ENCODE results near the gene IL1RAPL1. TPM values are rescaled to one million over a fixed set of nuclear protein-coding genes. Genes with fewer than 3 reads are reported as not detected.

Gene IL1RAPL1
- total RNA-seq, 1 donor from 2014 or later = 0.16 TPM

DNA sequence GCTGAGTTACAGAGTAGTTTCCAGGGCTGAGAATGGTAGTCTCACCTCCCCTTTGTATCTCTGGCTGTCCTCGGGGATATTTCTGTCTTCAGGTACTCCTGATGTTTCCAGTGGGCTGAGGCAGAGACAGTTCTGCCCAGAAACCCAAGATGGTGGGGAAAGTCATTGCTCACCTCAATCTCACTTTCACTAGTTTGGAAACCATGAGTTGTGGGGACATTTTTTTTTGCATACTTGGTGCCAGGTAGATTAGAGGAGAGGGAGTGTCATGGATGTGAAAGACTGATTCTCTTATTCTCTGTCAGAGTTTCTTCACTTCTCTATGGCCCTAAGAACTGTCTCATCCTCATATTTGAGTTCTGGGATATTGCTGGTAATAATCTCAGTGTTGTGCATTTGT lies 919.5 kb downstream of the IL1RAPL1 start:
- H3K27me3 ChIP-seq (ENCODE audit: insufficient read depth, low read length) = no peaks in the 10 kb centered on the region
- H3K9me3 ChIP-seq (ENCODE audit: insufficient read depth, low read depth, low read length) = no peaks in the 10 kb centered on the region
- H2AFZ ChIP-seq (ENCODE audit: low read depth, low read length) = no peak overlapping the region
- Mint-ChIP-seq H3K36me3 (ENCODE audit: low read depth, unreplicated experiment) (no peaks in the 10 kb centered on the region), H3K27ac (ENCODE audit: unreplicated experiment) (no peak overlapping the region), H3K4me3 (ENCODE audit: unreplicated experiment) (no peak overlapping the region), H3K4me1 (ENCODE audit: low read depth, unreplicated experiment) (no peaks in the 10 kb centered on the region), H3K27me3 (ENCODE audit: low read depth, unreplicated experiment) (no peaks in the 10 kb centered on the region), H3K9me3 (ENCODE audit: unreplicated experiment) (no peaks in the 10 kb centered on the region)
- H3K27ac ChIP-seq (ENCODE audit: low read depth, low read length) = no peak overlapping the region
- no peaks in the 10 kb centered on the region for H3K36me3 ChIP-seq (ENCODE audit: insufficient read depth, low read length)
- no peaks in the 10 kb centered on the region for H3K4me1 ChIP-seq (ENCODE audit: insufficient read depth, low read length)
- FAIRE-seq (peak; percentile 29), DNase-seq (ENCODE audit: low read depth) (no peak)
- no peaks in the 10 kb centered on the region for H4K20me1 ChIP-seq (ENCODE audit: insufficient read depth, low read length)
- H3K9ac ChIP-seq (ENCODE audit: low read length) = no peak overlapping the region
- no peaks in the 10 kb centered on the region for H3K79me2 ChIP-seq (ENCODE audit: insufficient read depth, low read length)
- TF ChIP-seq EZH2 (IDR thresholded peaks at IDR 0.05; ENCODE audit: insufficient read depth, low read length) (no peak), CTCF (IDR thresholded peaks at IDR 0.05; ENCODE audit: insufficient read depth, low read depth, low read length) (no peak)
- no peak overlapping the region for H3K4me2 ChIP-seq (ENCODE audit: low read length)
- H3K4me3 ChIP-seq (ENCODE audit: insufficient read depth, low read depth, low read length) = no peak overlapping the region

GRCh38 chrX:29518100-29518499 lies 930.9 kb downstream of the IL1RAPL1 start:
- Histone ChIP-seq H3K79me2 (ENCODE audit: insufficient read depth, low read length) (no peaks in the 10 kb centered on the region), H4K20me1 (ENCODE audit: insufficient read depth, low read length) (no peaks in the 10 kb centered on the region), H3K27me3 (ENCODE audit: insufficient read depth, low read length) (no peaks in the 10 kb centered on the region), H3K36me3 (ENCODE audit: insufficient read depth, low read length) (no peaks in the 10 kb centered on the region), H3K9ac (ENCODE audit: low read length) (no peak overlapping the region), H3K27ac (ENCODE audit: low read depth, low read length) (no peak overlapping the region), H2AFZ (ENCODE audit: low read depth, low read length) (no peak overlapping the region), H3K4me2 (ENCODE audit: low read length) (no peak overlapping the region), H3K4me1 (ENCODE audit: insufficient read depth, low read length) (no peaks in the 10 kb centered on the region), H3K4me3 (ENCODE audit: insufficient read depth, low read depth, low read length) (no peak overlapping the region), H3K9me3 (ENCODE audit: insufficient read depth, low read depth, low read length) (no peaks in the 10 kb centered on the region)
- H3K36me3 Mint-ChIP-seq (ENCODE audit: low read depth, unreplicated experiment) = no peaks in the 10 kb centered on the region
- DNase-seq (ENCODE audit: low read depth) (no peak), FAIRE-seq (no peak)
- H3K27me3 Mint-ChIP-seq (ENCODE audit: low read depth, unreplicated experiment) = no peaks in the 10 kb centered on the region
- H3K27ac Mint-ChIP-seq (ENCODE audit: unreplicated experiment) = no peak overlapping the region
- H3K9me3 Mint-ChIP-seq (ENCODE audit: unreplicated experiment) = no peaks in the 10 kb centered on the region
- H3K4me1 Mint-ChIP-seq (ENCODE audit: low read depth, unreplicated experiment) = no peaks in the 10 kb centered on the region
- no peak for TF ChIP-seq EZH2 (IDR thresholded peaks at IDR 0.05; ENCODE audit: insufficient read depth, low read length)
- TF ChIP-seq CTCF (IDR thresholded peaks at IDR 0.05; ENCODE audit: insufficient read depth, low read depth, low read length) = no peak
- no peak overlapping the region for H3K4me3 Mint-ChIP-seq (ENCODE audit: unreplicated experiment)

DNA sequence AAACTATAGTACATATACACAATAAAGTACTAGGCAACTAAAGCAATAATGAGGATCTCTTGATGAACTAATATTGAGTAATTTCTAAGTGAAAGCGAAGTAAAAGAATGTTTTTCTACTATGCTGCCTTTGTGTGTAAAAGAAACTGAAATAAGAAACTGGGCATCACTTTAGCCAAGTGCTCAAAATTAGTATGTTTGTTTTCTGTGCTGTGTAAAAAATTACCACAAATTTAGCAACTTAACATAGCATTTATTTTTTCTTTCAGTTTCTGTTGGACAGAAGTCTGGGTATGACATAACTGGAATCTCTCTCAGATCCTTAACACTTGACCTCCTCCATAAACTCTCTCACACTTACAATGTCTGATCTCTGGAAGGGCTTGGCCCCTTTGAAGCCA lies 941.0 kb downstream of the IL1RAPL1 start:
- no peaks in the 10 kb centered on the region for H3K9me3 ChIP-seq (ENCODE audit: insufficient read depth, low read depth, low read length)
- Mint-ChIP-seq H3K27me3 (ENCODE audit: low read depth, unreplicated experiment) (no peaks in the 10 kb centered on the region), H3K4me3 (ENCODE audit: unreplicated experiment) (no peak overlapping the region), H3K4me1 (ENCODE audit: low read depth, unreplicated experiment) (peaks cover 2% of the 10 kb centered on the region), H3K36me3 (ENCODE audit: low read depth, unreplicated experiment) (no peaks in the 10 kb centered on the region), H3K9me3 (ENCODE audit: unreplicated experiment) (no peaks in the 10 kb centered on the region), H3K27ac (ENCODE audit: unreplicated experiment) (no peak overlapping the region)
- H3K27ac ChIP-seq (ENCODE audit: low read depth, low read length) = no peak overlapping the region
- no peaks in the 10 kb centered on the region for H3K27me3 ChIP-seq (ENCODE audit: insufficient read depth, low read length)
- FAIRE-seq = peak; percentile 56
- H3K4me2 ChIP-seq (ENCODE audit: low read length) = no peak overlapping the region
- H3K4me3 ChIP-seq (ENCODE audit: insufficient read depth, low read depth, low read length) = no peak overlapping the region
- no peaks in the 10 kb centered on the region for H3K36me3 ChIP-seq (ENCODE audit: insufficient read depth, low read length)
- TF ChIP-seq EZH2 (IDR thresholded peaks at IDR 0.05; ENCODE audit: insufficient read depth, low read length) (no peak), CTCF (IDR thresholded peaks at IDR 0.05; ENCODE audit: insufficient read depth, low read depth, low read length) (no peak)
- H3K9ac ChIP-seq (ENCODE audit: low read length) = no peak overlapping the region
- no peak overlapping the region for H2AFZ ChIP-seq (ENCODE audit: low read depth, low read length)
- H3K79me2 ChIP-seq (ENCODE audit: insufficient read depth, low read length) = no peaks in the 10 kb centered on the region
- no peaks in the 10 kb centered on the region for H4K20me1 ChIP-seq (ENCODE audit: insufficient read depth, low read length)
- H3K4me1 ChIP-seq (ENCODE audit: insufficient read depth, low read length) = no peaks in the 10 kb centered on the region
- DNase-seq (ENCODE audit: low read depth) = no peak
